B cell (primary cell): ENCODE data around the gene TMC7. TPM values are rescaled to one million over a fixed set of nuclear protein-coding genes. Genes with fewer than 3 reads are reported as not detected.
"Not testable (repeated sequence)": the region's sequence is repeated elsewhere in the genome, so short reads cannot be mapped to it uniquely, and the experiment has no call there.

ENCODE experiments used
- ATAC-seq: fragments of 200-7000 bp; cut with Tn5 transposase; one replicate; pipeline ENCODE4 v1.10.0; 2021; ENCODE audit warnings: low read depth, mild to moderate bottlenecking, moderate number of reproducible peaks, moderate library complexity
- CTCF ChIA-PET: fragments of 350-600 bp; sonication (Branson Sonifier 250); formaldehyde crosslinking; loops from one replicate; lab custom pipeline; 2021; ENCODE audit warnings: antibody characterized with exemption, inconsistent platforms; lab: Charles Lee
- POLR2A ChIA-PET: fragments of 350-600 bp; sonication (Branson Sonifier 250); formaldehyde crosslinking; loops from one replicate; lab custom pipeline; 2021; ENCODE audit warnings: antibody characterized with exemption; lab: Charles Lee
- DNase-seq: peaks from one replicate; pipeline ENCODE4 v3.0.0; 2013
- H2AFZ ChIP-seq: 2 replicates; pipeline ENCODE4 v1.6.1; 2012; ENCODE audit warnings: mild to moderate bottlenecking, low read depth, low read length; ENCODE audit not compliant: insufficient read depth, poor library complexity, severe bottlenecking
- H3K27ac ChIP-seq, 2 donors: 1 replicate in 1 of 2; 2 replicates in 1 of 2; pipeline ENCODE4 v1.5.1; 2012 to 2013; ENCODE audit warnings: low read length in 2 of 2, mild to moderate bottlenecking in 2 of 2, moderate library complexity in 1 of 2
- H3K27me3 ChIP-seq, 4 experiments: fragments of 200-600 bp in 1 of 4; sonication (generic) in 1 of 4; replicated peaks in 1 of 4; 1 replicate in 2 of 4; 2 replicates in 2 of 4; pipeline versions ENCODE4 v1.6.1 to v1.7.0; 2013 to 2016; ENCODE audit warnings: low read length in 3 of 4, mild to moderate bottlenecking in 2 of 4, mixed read lengths in 1 of 4, moderate library complexity in 1 of 4; ENCODE audit not compliant: insufficient read depth in 4 of 4, control insufficient read depth in 3 of 4; ENCODE audit errors: control extremely low read depth in 1 of 4
- H3K36me3 ChIP-seq, 2 experiments: replicated peaks in 1 of 2; 1 replicate in 1 of 2; 2 replicates in 1 of 2; pipeline versions ENCODE4 v1.6.1 to v1.7.1; 2013; ENCODE audit warnings: low read length in 1 of 2; ENCODE audit not compliant: insufficient read depth in 2 of 2, control insufficient read depth in 1 of 2; ENCODE audit errors: control extremely low read depth in 1 of 2, extremely low read depth in 1 of 2
- H3K4me1 ChIP-seq, 2 donors: fragments of 200-600 bp in 1 of 2; sonication (generic) in 1 of 2; 1 replicate in 1 of 2; 2 replicates in 1 of 2; pipeline versions ENCODE4 v1.5.1 to v1.6.1; 2013 to 2017; ENCODE audit warnings: low read length in 2 of 2; ENCODE audit not compliant: control insufficient read depth in 2 of 2, insufficient read depth in 2 of 2
- H3K4me2 ChIP-seq: replicated peaks from 2 replicates; pipeline ENCODE3; 2012; ENCODE audit warnings: mild to moderate bottlenecking, low read depth, low read length; ENCODE audit not compliant: poor library complexity, severe bottlenecking
- H3K4me3 ChIP-seq, 5 experiments: fragments of 200-600 bp in 1 of 5; sonication (generic) in 1 of 5; 1 replicate in 3 of 5; 2 replicates in 2 of 5; pipeline versions ENCODE4 v1.5.1 to v1.7.0; 2011 to 2016; ENCODE audit warnings: low read length in 4 of 5, mild to moderate bottlenecking in 4 of 5, low read depth in 2 of 5, control low read depth in 1 of 5, moderate library complexity in 1 of 5; ENCODE audit not compliant: insufficient read depth in 1 of 5; ENCODE audit errors: control extremely low read depth in 1 of 5, extremely low read depth in 1 of 5
- H3K79me2 ChIP-seq: fragments of 200-600 bp; sonication (generic); one replicate; pipeline ENCODE4 v1.6.0; 2016; ENCODE audit warnings: low read length; ENCODE audit not compliant: control insufficient read depth, insufficient read depth
- H3K9ac ChIP-seq: fragments of 200-600 bp; sonication (generic); 2 replicates; pipeline ENCODE4 v1.6.1; 2017; ENCODE audit warnings: mild to moderate bottlenecking, low read length, moderate library complexity
- H3K9me3 ChIP-seq, 3 donors: one replicate each; pipeline versions ENCODE4 v1.6.1 to v1.7.1; 2013; ENCODE audit warnings: low read length in 2 of 3; ENCODE audit not compliant: control insufficient read depth in 2 of 3, insufficient read depth in 1 of 3; ENCODE audit errors: control extremely low read depth in 1 of 3
- H4K20me1 ChIP-seq: 2 replicates; pipeline ENCODE4 v1.6.0; 2012; ENCODE audit warnings: mild to moderate bottlenecking, low read length; ENCODE audit not compliant: insufficient read depth, control insufficient read depth, poor library complexity, severe bottlenecking
- H3K27ac Mint-ChIP-seq: one replicate; pipeline ENCODE4 v1.8.0; 2021; ENCODE audit warnings: mixed read lengths
- H3K27me3 Mint-ChIP-seq: one replicate; pipeline ENCODE4 v1.8.0; 2021; ENCODE audit warnings: mixed read lengths
- H3K4me1 Mint-ChIP-seq: one replicate; pipeline ENCODE4 v1.8.0; 2021; ENCODE audit warnings: mixed read lengths
- H3K4me3 Mint-ChIP-seq: one replicate; pipeline ENCODE4 v1.8.0; 2021; ENCODE audit warnings: mixed read lengths
- H3K9me3 Mint-ChIP-seq: one replicate; pipeline ENCODE4 v1.8.0; 2022; ENCODE audit warnings: mixed read lengths; ENCODE audit not compliant: insufficient read depth
- CTCF ChIP-seq: fragments of 200-600 bp; IDR thresholded peaks from one replicate; pipeline ENCODE4 v1.8.0; 2022; ENCODE audit warnings: antibody characterized with exemption, mild to moderate bottlenecking
- EZH2 ChIP-seq: IDR thresholded peaks from 2 replicates; pipeline ENCODE4 v1.6.1; 2012; ENCODE audit warnings: borderline replicate concordance, low read depth, mild to moderate bottlenecking, moderate library complexity, low read length; ENCODE audit not compliant: insufficient read depth, poor library complexity, severe bottlenecking
- WGBS: methylation state at CpG from one replicate; pipeline ENCODE4 v1.1.5; 2013; ENCODE audit warnings: missing lambda C conversion rate; ENCODE audit not compliant: insufficient coverage; 5-methylcytosine and 5-hydroxymethylcytosine counted together
- intact Hi-C: fragments of 100-400 bp; cut with micrococcal nuclease; formaldehyde crosslinking; loops from one replicate; pipeline ENCODE4 v1.10.0; 2022
- polyA plus RNA-seq: library from polyadenylated mRNA; depleted of rRNA; stranded (reverse); fragments of >200 nt; gene quantifications from 2 replicates; pipeline ENCODE4 v1.2.3, GENCODE V29; 2012
- total RNA-seq, 2 donors: library from RNA; stranded (reverse); fragments of 120-200 nt in 1 of 2; gene quantifications; 1 replicate in 1 of 2; 2 replicates in 1 of 2; pipeline versions ENCODE4 v1.2.3 to v1.2.4, GENCODE V29; 2013 to 2022

The TMC7 gene
- total and polyA plus RNA-seq, 2 donors (not counting 1 experiment from before 2014, with no cell fraction given) = not detected

- Histone ChIP-seq H3K9ac (no peak overlapping the region), H2AFZ (no peak overlapping the region), H3K9me3 (no peaks in the 10 kb centered on the region), H3K4me2 (no peak overlapping the region), H3K4me3 (no peak overlapping the region), H3K27me3 (peaks cover 0 to 20% (median 7%) of the 10 kb centered on the region in 4 experiments), H3K79me2 (no peaks in the 10 kb centered on the region), H4K20me1 (no peaks in the 10 kb centered on the region), H3K4me1 (peaks cover 0 to 9% of the 10 kb centered on the region in 2 donors), H3K36me3 (no peaks in the 10 kb centered on the region), H3K27ac (no peak overlapping the region)
- no peak overlapping the region for H3K27ac Mint-ChIP-seq
- TF ChIP-seq CTCF (no peak), EZH2 (no peak)
- intact Hi-C loops = no loop called here
- no peak overlapping the region for H3K4me3 Mint-ChIP-seq
- no peak for ATAC-seq
- H3K9me3 Mint-ChIP-seq = no peaks in the 10 kb centered on the region
- H3K4me1 Mint-ChIP-seq = peaks cover 2% of the 10 kb centered on the region
- no peak for DNase-seq
- ChIA-PET POLR2A (no interaction called here), CTCF (interaction anchor here (1.9 kb wide), 1 partner anchor 11 kb away, joined by 6 read pairs; no protein-coding TSS in a partner anchor)
- peaks cover 42% of the 10 kb centered on the region for H3K27me3 Mint-ChIP-seq
- WGBS = 82% methylated on average over 1 of the region's 2 CpGs
Measured at GRCh38 chr16:18979936-18980335, 3.8 kb upstream of the TMC7 start.

- CTCF ChIA-PET = no interaction called here
- Histone ChIP-seq H3K4me1 (peaks cover 0 to 9% of the 10 kb centered on the region in 2 donors), H3K27me3 (peaks cover 0 to 14% (median 7%) of the 10 kb centered on the region in 4 experiments), H2AFZ (peak overlapping the region; percentile 33), H3K4me2 (no peak overlapping the region), H3K79me2 (no peaks in the 10 kb centered on the region), H3K36me3 (no peaks in the 10 kb centered on the region), H3K27ac (no peak overlapping the region), H4K20me1 (no peaks in the 10 kb centered on the region), H3K9ac (no peak overlapping the region), H3K4me3 (no peak overlapping the region), H3K9me3 (no peaks in the 10 kb centered on the region)
- H3K4me3 Mint-ChIP-seq = no peak overlapping the region
- H3K27ac Mint-ChIP-seq = no peak overlapping the region
- no peaks in the 10 kb centered on the region for H3K9me3 Mint-ChIP-seq
- no peak for ATAC-seq
- POLR2A ChIA-PET = no interaction called here
- intact Hi-C loops = no loop called here
- DNase-seq = no peak
- 100% methylated on average over 3 of the region's 11 CpGs for whole genome bisulfite sequencing
- peaks cover 31% of the 10 kb centered on the region for H3K27me3 Mint-ChIP-seq
- TF ChIP-seq CTCF (no peak), EZH2 (no peak)
- peaks cover 2% of the 10 kb centered on the region for H3K4me1 Mint-ChIP-seq
Measured at GRCh38 chr16:18984435-18985005, 786 bp downstream of the TMC7 start.

GRCh38 chr16:18985256-18985655 is 1.5 kb downstream of the TMC7 start:
- H4K20me1 ChIP-seq, H3K9ac ChIP-seq, H3K4me3 ChIP-seq, H3K79me2 ChIP-seq, H3K4me2 ChIP-seq, CTCF ChIA-PET, H3K9me3 ChIP-seq, H3K4me3 Mint-ChIP-seq, ATAC-seq, DNase-seq, H3K27ac ChIP-seq, H3K36me3 ChIP-seq, H3K9me3 Mint-ChIP-seq, H3K4me1 ChIP-seq, H3K4me1 Mint-ChIP-seq, H2AFZ ChIP-seq, POLR2A ChIA-PET, H3K27ac Mint-ChIP-seq, intact Hi-C loops: not testable (repeated sequence)
- peaks cover 0 to 14% (median 7%) of the 10 kb centered on the region in 4 experiments for H3K27me3 ChIP-seq
- whole genome bisulfite sequencing = no CpG with 5 or more reads among the region's 1 CpG
- peaks cover 25% of the 10 kb centered on the region for H3K27me3 Mint-ChIP-seq
